Measurements from ENCODE around the gene CDH23.

The CDH23 gene

DNA sequence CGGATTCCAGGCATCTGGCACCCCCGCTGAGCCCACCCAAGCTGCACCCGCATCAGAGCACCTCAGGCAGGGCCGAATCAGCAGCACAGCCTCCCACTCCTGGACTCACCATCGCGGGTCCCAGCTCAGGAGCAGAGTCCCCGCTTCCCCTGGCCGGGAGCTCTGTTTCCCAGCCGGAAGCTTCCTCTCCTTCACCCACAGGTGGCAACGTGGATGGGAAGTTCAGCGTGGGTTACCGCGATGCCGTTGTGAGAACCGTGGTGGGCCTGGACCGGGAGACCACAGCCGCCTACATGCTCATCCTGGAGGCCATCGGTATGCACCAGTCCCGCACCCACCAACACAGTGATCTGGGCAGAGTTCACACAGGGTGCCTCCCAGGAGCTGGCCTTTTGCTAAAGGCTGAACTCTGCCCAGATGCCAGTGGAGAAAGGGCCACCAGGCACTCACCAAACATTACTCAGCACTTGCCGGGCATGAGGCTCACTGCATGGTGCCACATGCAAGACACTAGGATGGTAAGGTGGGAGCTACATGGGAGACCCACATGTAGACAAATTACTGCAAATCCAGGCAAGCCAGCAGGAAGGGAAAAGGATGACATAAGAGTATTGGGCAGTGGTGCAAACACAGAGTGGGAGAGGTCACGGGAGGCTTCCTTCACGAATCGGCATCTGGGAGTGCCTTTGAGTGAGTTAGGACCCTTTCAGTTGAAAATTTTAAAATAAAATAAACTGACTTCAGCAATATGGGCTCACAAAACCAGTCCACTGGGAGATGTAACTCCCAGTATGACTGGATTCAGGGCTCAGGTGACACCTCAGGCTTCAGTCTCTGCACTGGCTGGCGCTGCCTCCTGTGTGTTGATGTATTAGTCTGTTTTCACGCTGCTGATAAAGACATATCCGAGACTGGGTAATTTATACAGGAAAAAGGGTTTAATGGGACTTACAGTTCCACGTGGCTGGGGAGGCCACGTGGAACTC is 312.5 kb downstream of the CDH23 start:
- TF ChIP-seq, protein P1, sequence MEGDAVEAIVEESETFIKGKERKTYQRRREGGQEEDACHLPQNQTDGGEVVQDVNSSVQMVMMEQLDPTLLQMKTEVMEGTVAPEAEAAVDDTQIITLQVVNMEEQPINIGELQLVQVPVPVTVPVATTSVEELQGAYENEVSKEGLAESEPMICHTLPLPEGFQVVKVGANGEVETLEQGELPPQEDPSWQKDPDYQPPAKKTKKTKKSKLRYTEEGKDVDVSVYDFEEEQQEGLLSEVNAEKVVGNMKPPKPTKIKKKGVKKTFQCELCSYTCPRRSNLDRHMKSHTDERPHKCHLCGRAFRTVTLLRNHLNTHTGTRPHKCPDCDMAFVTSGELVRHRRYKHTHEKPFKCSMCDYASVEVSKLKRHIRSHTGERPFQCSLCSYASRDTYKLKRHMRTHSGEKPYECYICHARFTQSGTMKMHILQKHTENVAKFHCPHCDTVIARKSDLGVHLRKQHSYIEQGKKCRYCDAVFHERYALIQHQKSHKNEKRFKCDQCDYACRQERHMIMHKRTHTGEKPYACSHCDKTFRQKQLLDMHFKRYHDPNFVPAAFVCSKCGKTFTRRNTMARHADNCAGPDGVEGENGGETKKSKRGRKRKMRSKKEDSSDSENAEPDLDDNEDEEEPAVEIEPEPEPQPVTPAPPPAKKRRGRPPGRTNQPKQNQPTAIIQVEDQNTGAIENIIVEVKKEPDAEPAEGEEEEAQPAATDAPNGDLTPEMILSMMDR (IDR thresholded peaks at IDR 0.05; ENCODE audit: poor library complexity, severe bottlenecking): no peak
- Histone ChIP-seq H3K27me3 (ENCODE audit: insufficient read depth, poor library complexity, severe bottlenecking) (no peaks in the 10 kb centered on the region), H3K36me3 (ENCODE audit: low read depth) (no peaks in the 10 kb centered on the region), H3K27ac (ENCODE audit: poor library complexity, severe bottlenecking) (no peak overlapping the region), H3K9me3 (ENCODE audit: severe bottlenecking) (no peaks in the 10 kb centered on the region), H3K4me3 (ENCODE audit: severe bottlenecking) (no peak overlapping the region), H3K4me1 (ENCODE audit: insufficient read depth, poor library complexity, severe bottlenecking) (peaks cover 11% of the 10 kb centered on the region)
- ATAC-seq (ENCODE audit: low read depth) (no peak), DNase-seq (ENCODE audit: low spot score) (no peak)

DNA sequence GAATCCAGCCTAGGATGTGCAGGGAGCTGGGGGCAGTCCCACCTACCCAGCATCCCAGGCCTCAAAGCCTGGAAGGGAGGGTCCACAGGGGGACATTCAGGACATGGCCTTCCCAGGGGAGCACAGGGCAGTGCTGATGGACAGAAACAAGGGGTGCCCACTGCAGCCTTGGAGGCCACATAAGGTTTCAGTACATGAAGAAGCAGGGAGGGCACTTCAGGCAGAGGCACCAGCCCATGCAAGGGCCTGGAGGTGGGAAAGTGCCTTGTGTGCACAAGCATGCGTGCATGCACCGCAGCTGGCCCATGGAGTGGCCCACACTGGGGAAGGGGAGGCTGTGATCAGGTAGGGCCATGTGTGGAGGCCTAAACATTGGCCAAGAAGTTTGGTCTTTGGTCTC is 313.8 kb downstream of the CDH23 start:
- ATAC-seq (ENCODE audit: low read depth) (no peak), DNase-seq (ENCODE audit: low spot score) (no peak)
- Histone ChIP-seq H3K4me3 (ENCODE audit: severe bottlenecking) (no peak overlapping the region), H3K9me3 (ENCODE audit: severe bottlenecking) (no peaks in the 10 kb centered on the region), H3K4me1 (ENCODE audit: insufficient read depth, poor library complexity, severe bottlenecking) (peaks cover 12% of the 10 kb centered on the region), H3K36me3 (ENCODE audit: low read depth) (no peaks in the 10 kb centered on the region), H3K27ac (ENCODE audit: poor library complexity, severe bottlenecking) (no peak overlapping the region), H3K27me3 (ENCODE audit: insufficient read depth, poor library complexity, severe bottlenecking) (no peaks in the 10 kb centered on the region)
- TF ChIP-seq, protein P1 (IDR thresholded peaks at IDR 0.05; ENCODE audit: poor library complexity, severe bottlenecking): no peak

DNA sequence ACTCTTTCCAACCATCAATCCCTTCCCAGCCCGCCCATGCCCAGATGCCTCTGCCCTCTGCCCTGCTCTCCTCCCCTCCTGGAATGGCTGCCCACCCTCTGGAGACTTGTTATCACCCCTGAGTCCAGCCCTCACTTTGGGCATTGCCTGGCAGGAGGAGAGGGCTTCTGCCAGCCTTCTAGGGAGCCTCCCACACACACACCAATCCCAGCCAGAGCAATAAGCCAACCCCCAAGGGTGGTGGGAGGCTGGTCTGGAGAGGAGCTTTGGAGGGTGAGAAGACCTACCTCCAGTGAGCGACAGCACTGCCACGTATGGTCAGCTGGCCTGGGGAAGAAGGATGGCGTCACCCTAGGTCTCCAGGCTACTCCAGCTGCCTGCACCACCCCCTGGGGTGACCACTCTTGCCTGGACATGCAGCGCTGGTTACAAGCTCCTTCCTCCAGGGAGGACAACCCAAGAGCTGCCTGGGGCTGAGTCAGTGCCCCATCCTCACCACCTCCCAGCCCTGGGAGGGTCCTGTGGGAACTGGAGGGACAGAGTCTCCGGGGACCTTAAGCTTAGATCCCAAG is 314.4 kb downstream of the CDH23 start:
- DNase-seq (ENCODE audit: low spot score) (no peak), ATAC-seq (ENCODE audit: low read depth) (no peak)
- Histone ChIP-seq H3K4me1 (ENCODE audit: insufficient read depth, poor library complexity, severe bottlenecking) (peaks cover 12% of the 10 kb centered on the region), H3K4me3 (ENCODE audit: severe bottlenecking) (no peak overlapping the region), H3K27me3 (ENCODE audit: insufficient read depth, poor library complexity, severe bottlenecking) (no peaks in the 10 kb centered on the region), H3K9me3 (ENCODE audit: severe bottlenecking) (no peaks in the 10 kb centered on the region), H3K36me3 (ENCODE audit: low read depth) (no peaks in the 10 kb centered on the region), H3K27ac (ENCODE audit: poor library complexity, severe bottlenecking) (no peak overlapping the region)
- TF ChIP-seq, protein P1 (IDR thresholded peaks at IDR 0.05; ENCODE audit: poor library complexity, severe bottlenecking): no peak

DNA sequence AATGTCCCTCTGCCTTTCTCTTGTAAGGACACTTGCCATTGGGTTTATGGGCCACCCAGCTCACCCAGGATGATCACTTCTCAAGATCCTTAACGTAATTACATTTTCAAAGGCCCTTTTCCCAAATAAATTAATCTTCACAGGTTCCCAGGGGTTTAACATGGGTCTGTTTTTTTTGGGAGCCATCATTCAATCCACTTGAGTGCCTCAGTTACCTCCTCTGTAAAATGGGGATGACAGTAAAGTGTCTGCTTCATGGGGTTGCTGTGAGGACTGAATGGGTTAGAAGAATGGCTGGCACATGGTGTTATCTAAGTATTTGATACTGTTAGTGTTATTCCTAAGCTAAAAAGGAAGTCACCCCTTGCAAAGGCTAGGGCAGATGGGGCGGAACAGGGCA is 315.4 kb downstream of the CDH23 start:
- TF ChIP-seq, protein P1 (IDR thresholded peaks at IDR 0.05; ENCODE audit: poor library complexity, severe bottlenecking): no peak
- no peak overlapping the region for H3K27ac ChIP-seq (ENCODE audit: poor library complexity, severe bottlenecking)
- H3K36me3 ChIP-seq (ENCODE audit: low read depth): no peaks in the 10 kb centered on the region
- no peaks in the 10 kb centered on the region for H3K27me3 ChIP-seq (ENCODE audit: insufficient read depth, poor library complexity, severe bottlenecking)
- no peaks in the 10 kb centered on the region for H3K9me3 ChIP-seq (ENCODE audit: severe bottlenecking)
- H3K4me1 ChIP-seq (ENCODE audit: insufficient read depth, poor library complexity, severe bottlenecking): peaks cover 12% of the 10 kb centered on the region
- DNase-seq (ENCODE audit: low spot score) (no peak), ATAC-seq (ENCODE audit: low read depth) (no peak)
- H3K4me3 ChIP-seq (ENCODE audit: severe bottlenecking): no peak overlapping the region
